ENCODE data around the gene SLC25A13.

DNA sequence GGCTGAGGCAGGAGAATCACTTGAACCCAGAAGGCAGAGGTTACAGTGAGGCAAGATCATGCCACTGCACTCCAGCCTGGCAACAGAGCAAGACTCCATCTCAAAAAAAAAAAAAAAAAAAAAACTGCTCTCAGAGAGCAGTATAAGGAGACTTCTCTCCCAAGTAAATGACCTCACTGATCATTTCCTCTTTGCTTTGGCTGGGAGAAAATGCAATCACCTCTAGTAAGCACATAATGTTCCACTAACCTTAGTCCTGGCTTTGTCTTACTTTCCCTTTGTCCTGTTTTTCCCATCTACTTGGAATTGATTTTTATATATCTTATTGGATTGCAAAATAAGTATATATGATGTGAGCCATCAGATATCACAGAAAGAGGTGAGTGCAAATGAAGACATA lies 2.5 kb downstream of the SLC25A13 start:
- TF ChIP-seq, protein P1, sequence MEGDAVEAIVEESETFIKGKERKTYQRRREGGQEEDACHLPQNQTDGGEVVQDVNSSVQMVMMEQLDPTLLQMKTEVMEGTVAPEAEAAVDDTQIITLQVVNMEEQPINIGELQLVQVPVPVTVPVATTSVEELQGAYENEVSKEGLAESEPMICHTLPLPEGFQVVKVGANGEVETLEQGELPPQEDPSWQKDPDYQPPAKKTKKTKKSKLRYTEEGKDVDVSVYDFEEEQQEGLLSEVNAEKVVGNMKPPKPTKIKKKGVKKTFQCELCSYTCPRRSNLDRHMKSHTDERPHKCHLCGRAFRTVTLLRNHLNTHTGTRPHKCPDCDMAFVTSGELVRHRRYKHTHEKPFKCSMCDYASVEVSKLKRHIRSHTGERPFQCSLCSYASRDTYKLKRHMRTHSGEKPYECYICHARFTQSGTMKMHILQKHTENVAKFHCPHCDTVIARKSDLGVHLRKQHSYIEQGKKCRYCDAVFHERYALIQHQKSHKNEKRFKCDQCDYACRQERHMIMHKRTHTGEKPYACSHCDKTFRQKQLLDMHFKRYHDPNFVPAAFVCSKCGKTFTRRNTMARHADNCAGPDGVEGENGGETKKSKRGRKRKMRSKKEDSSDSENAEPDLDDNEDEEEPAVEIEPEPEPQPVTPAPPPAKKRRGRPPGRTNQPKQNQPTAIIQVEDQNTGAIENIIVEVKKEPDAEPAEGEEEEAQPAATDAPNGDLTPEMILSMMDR (IDR thresholded peaks at IDR 0.05), result no peak
- TF ChIP-seq POLR2A (IDR thresholded peaks at IDR 0.05), result no peak

Data from uterus (tissue), 2 donors.